Measurements from ENCODE around the gene MPHOSPH9. TPM values are rescaled to one million over a fixed set of nuclear protein-coding genes. Genes with fewer than 3 reads are reported as not detected.

Gene MPHOSPH9
- total and polyA plus RNA-seq, 2 donors (not counting 3 experiments of a cell fraction or from before 2014, with no cell fraction given), result 7.8 to 42.4 TPM

DNA sequence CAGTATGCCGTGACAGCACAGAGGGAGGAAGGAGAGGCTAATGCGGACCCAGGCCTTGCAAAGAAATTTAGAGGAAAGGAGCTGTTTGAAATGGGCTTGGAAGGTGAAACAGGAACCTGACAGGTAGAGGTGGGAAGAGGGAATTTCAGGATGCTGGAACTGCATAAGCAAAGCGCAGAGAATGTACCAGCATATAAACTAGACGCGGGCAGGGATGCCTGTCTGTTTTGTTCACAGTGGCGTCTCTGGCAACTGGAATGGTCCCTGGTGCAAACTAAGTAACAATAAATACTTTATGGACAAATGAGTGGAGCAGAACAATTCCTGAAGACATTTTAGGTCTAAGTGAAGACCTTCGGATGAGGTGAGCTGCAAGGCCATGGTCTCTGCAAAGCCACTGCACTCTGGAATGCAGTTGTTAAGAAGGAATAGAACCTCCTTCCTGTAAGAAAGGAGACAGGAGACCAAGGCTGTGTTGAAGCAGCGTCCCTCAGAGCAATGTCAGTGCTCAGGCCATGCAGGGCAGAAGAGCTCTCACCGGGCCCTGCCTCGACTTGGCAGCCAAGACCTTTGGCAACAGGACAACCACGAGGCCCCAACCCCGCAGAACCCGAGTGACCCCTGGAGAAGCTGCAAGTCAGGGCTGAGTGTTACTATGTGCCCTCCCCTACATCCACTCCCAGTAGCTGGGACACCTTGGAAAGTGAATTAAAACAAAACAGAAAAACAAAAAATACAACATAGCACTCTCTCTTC lies 124.8 kb downstream of the MPHOSPH9 start:
- Histone ChIP-seq H3K9me1 (replicated peaks; ENCODE audit: control insufficient read depth, extremely low read depth, insufficient read depth, low read length) (no peaks in the 10 kb centered on the region), H3K4me1 (ENCODE audit: control insufficient read depth, extremely low read depth, insufficient read depth, low read length) (peaks cover 29% of the 10 kb centered on the region), H3K9ac (replicated peaks; ENCODE audit: extremely low read depth, insufficient read depth, low read length) (no peak overlapping the region), H3K9me3 (replicated peaks; ENCODE audit: control insufficient read depth, insufficient read depth, low read length) (no peaks in the 10 kb centered on the region), H3K27me3 (ENCODE audit: control insufficient read depth in 2 of 2, insufficient read depth in 2 of 2, low read length in 2 of 2) (no peaks in the 10 kb centered on the region), H4K20me1 (replicated peaks; ENCODE audit: control insufficient read depth, extremely low read depth, insufficient read depth, low read length) (no peaks in the 10 kb centered on the region), H3K79me2 (ENCODE audit: control insufficient read depth, insufficient read depth, low read length) (no peaks in the 10 kb centered on the region), H3K36me3 (ENCODE audit: control insufficient read depth in 2 of 2, extremely low read depth in 1 of 2, insufficient read depth in 2 of 2, low read length in 2 of 2) (no peaks in the 10 kb centered on the region), H3K4me2 (ENCODE audit: insufficient read depth, low read length) (no peak overlapping the region), H3K27ac (ENCODE audit: insufficient read depth, low read depth, low read length) (no peak overlapping the region), H3K4me3 (replicated peaks in 1 of 3; ENCODE audit: insufficient read depth in 1 of 3, low read depth in 1 of 3, low read length in 3 of 3) (no peak overlapping the region), H2AFZ (ENCODE audit: low read depth, low read length) (no peak overlapping the region)
- FAIRE-seq (no peak), DNase-seq (ENCODE audit: low read depth, low spot score) (no peak)
- ChIA-PET CTCF (interaction anchor here (0.7 to 1.7 kb wide), 3 partner anchors 10 to 64 kb away, joined by 3 to 4 read pairs (median 3); no protein-coding TSS in a partner anchor), POLR2A (no interaction called here)
- dilution Hi-C loops (cut with MboI; ENCODE audit: extremely low pct_ligation_motif_present, low sequenced_read_pairs), result no loop called here
- intact Hi-C loops (cut with micrococcal nuclease), result no loop called here
- no TSS peak for BruUV-seq (replicated peaks)
- TF ChIP-seq, protein P1, sequence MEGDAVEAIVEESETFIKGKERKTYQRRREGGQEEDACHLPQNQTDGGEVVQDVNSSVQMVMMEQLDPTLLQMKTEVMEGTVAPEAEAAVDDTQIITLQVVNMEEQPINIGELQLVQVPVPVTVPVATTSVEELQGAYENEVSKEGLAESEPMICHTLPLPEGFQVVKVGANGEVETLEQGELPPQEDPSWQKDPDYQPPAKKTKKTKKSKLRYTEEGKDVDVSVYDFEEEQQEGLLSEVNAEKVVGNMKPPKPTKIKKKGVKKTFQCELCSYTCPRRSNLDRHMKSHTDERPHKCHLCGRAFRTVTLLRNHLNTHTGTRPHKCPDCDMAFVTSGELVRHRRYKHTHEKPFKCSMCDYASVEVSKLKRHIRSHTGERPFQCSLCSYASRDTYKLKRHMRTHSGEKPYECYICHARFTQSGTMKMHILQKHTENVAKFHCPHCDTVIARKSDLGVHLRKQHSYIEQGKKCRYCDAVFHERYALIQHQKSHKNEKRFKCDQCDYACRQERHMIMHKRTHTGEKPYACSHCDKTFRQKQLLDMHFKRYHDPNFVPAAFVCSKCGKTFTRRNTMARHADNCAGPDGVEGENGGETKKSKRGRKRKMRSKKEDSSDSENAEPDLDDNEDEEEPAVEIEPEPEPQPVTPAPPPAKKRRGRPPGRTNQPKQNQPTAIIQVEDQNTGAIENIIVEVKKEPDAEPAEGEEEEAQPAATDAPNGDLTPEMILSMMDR (IDR thresholded peaks at IDR 0.05; ENCODE audit: extremely low read depth in 1 of 2, insufficient read depth in 1 of 2, low read depth in 1 of 2, low read length in 2 of 2), result no peak
- TF ChIP-seq FOS (IDR thresholded peaks at IDR 0.05; ENCODE audit: borderline replicate concordance, insufficient read depth, low read length) (no peak), POLR2AphosphoS5 (IDR thresholded peaks at IDR 0.05; ENCODE audit: insufficient read depth, low read depth, low read length) (no peak), EZH2 (IDR thresholded peaks at IDR 0.05; ENCODE audit: borderline replicate concordance, low read depth, low read length, severe bottlenecking) (no peak), MYC (IDR thresholded peaks at IDR 0.05; ENCODE audit: low read depth, low read length) (no peak), GATA2 (IDR thresholded peaks at IDR 0.05; ENCODE audit: insufficient read depth, insufficient read length, low read depth, low read length) (no peak), JUN (IDR thresholded peaks at IDR 0.05; ENCODE audit: borderline replicate concordance, insufficient read depth, insufficient read length, low read depth) (no peak), POLR2A (IDR thresholded peaks at IDR 0.05; ENCODE audit: low read depth, low read length) (no peak)
- TF ChIP-seq, protein P2, sequence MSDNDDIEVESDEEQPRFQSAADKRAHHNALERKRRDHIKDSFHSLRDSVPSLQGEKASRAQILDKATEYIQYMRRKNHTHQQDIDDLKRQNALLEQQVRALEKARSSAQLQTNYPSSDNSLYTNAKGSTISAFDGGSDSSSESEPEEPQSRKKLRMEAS (IDR thresholded peaks at IDR 0.05; ENCODE audit: insufficient read depth, insufficient read length), result no peak
